HEK293 (cell line): ENCODE data around the gene GLRX.

Source experiments
- CTCF ChIA-PET: fragments of 350-600 bp; formaldehyde crosslinking; extraction: SDS; loops from one replicate; lab custom pipeline; 2021; ENCODE audit warnings: antibody characterized with exemption; lab: Yijun Ruan, JAX
- POLR2A ChIA-PET: fragments of 300-600 bp; formaldehyde crosslinking; extraction: SDS; loops from one replicate; lab custom pipeline; 2020; ENCODE audit warnings: antibody characterized with exemption, inconsistent platforms; lab: Yijun Ruan, JAX
- H3K27ac ChIP-seq: fragments of 200-500 bp; sonication (Bioruptor generic); 2 replicates; pipeline ENCODE4 v1.5.1; 2014; ENCODE audit warnings: low read depth, low read length, control low read depth, inconsistent platforms; ENCODE audit errors: extremely low read depth
- H3K36me3 ChIP-seq, 2 experiments: fragments of 200-500 bp in 1 of 2; sonication (Bioruptor generic) in 1 of 2; 1 replicate in 1 of 2; 2 replicates in 1 of 2; pipeline ENCODE4 v1.5.1; 2014 to 2017; ENCODE audit warnings: inconsistent platforms in 2 of 2, low read length in 2 of 2; ENCODE audit not compliant: control insufficient read depth in 2 of 2, insufficient read depth in 1 of 2
- H3K4me1 ChIP-seq: fragments of 200-500 bp; sonication (Bioruptor generic); 2 replicates; pipeline ENCODE4 v1.5.1; 2014; ENCODE audit warnings: mild to moderate bottlenecking, low read length, inconsistent platforms; ENCODE audit not compliant: control insufficient read depth, insufficient read depth
- H3K4me3 ChIP-seq: 2 replicates; pipeline ENCODE4 v1.5.1; 2011; ENCODE audit warnings: low read depth, mild to moderate bottlenecking, control low read depth, low read length, moderate library complexity
- H3K9me3 ChIP-seq: fragments of 200-500 bp; sonication (Bioruptor generic); 2 replicates; pipeline ENCODE4 v1.5.1; 2014; ENCODE audit warnings: low read depth, low read length, inconsistent platforms; ENCODE audit not compliant: control insufficient read depth, insufficient read depth
- GLIS1 ChIP-seq: fragments of 450-650 bp; formaldehyde crosslinking; IDR thresholded peaks from 2 replicates; pipeline ENCODE4 v1.5.1; 2016; ENCODE audit warnings: missing biosample characterization, missing genetic modification characterization
- PRDM1 ChIP-seq: fragments of 450-650 bp; formaldehyde crosslinking; IDR thresholded peaks from 2 replicates; pipeline ENCODE4; 2016; ENCODE audit warnings: missing biosample characterization, missing genetic modification characterization
- TSHZ1 ChIP-seq: fragments of 450-650 bp; formaldehyde crosslinking; IDR thresholded peaks from 2 replicates; pipeline ENCODE4 v1.5.1; 2016; ENCODE audit warnings: missing biosample characterization, missing genetic modification characterization, borderline replicate concordance
- ZBTB20 ChIP-seq: fragments of 450-650 bp; formaldehyde crosslinking; IDR thresholded peaks from 2 replicates; pipeline ENCODE4 v1.5.1; 2016; ENCODE audit warnings: missing biosample characterization, missing genetic modification characterization
- ZBTB7A ChIP-seq: fragments of 450-650 bp; formaldehyde crosslinking; IDR thresholded peaks from 2 replicates; pipeline ENCODE4 v1.5.1; 2016; ENCODE audit warnings: low read depth, missing biosample characterization, missing genetic modification characterization
- ZNF174 ChIP-seq: fragments of 450-650 bp; formaldehyde crosslinking; IDR thresholded peaks from 2 replicates; pipeline ENCODE4 v1.5.0; 2017; ENCODE audit warnings: missing biosample characterization, mild to moderate bottlenecking, missing genetic modification characterization
- ZNF302 ChIP-seq: fragments of 450-650 bp; formaldehyde crosslinking; IDR thresholded peaks from 2 replicates; pipeline ENCODE4 v1.5.1; 2016; ENCODE audit warnings: missing biosample characterization, missing genetic modification characterization, low read depth
- ZNF335 ChIP-seq: fragments of 450-650 bp; formaldehyde crosslinking; conservative IDR thresholded peaks from 2 replicates; pipeline ENCODE4 v1.5.1; 2016; ENCODE audit warnings: missing biosample characterization, missing genetic modification characterization
- ZNF341 ChIP-seq: fragments of 450-650 bp; formaldehyde crosslinking; IDR thresholded peaks from 2 replicates; pipeline ENCODE4; 2016; ENCODE audit warnings: low read depth, missing biosample characterization, missing genetic modification characterization
- ZNF362 ChIP-seq: fragments of 450-650 bp; formaldehyde crosslinking; IDR thresholded peaks from 2 replicates; pipeline ENCODE4 v1.5.1; 2016; ENCODE audit warnings: missing biosample characterization, missing genetic modification characterization
- ZNF548 ChIP-seq: fragments of 450-650 bp; formaldehyde crosslinking; IDR thresholded peaks from 2 replicates; pipeline ENCODE4 v1.5.1; 2016; ENCODE audit warnings: missing biosample characterization, missing genetic modification characterization
- ZNF549 ChIP-seq: fragments of 450-650 bp; IDR thresholded peaks from 2 replicates; pipeline ENCODE4 v1.5.1; 2018; ENCODE audit warnings: missing biosample characterization, missing genetic modification characterization, mild to moderate bottlenecking, inconsistent platforms, moderate library complexity
- ZNF561 ChIP-seq: fragments of 450-650 bp; IDR thresholded peaks from 2 replicates; pipeline ENCODE4 v1.5.1; 2018; ENCODE audit warnings: missing biosample characterization, missing genetic modification characterization, borderline replicate concordance
- ZNF654 ChIP-seq: fragments of 450-650 bp; formaldehyde crosslinking; IDR thresholded peaks from 2 replicates; pipeline ENCODE4 v1.5.1; 2016; ENCODE audit warnings: low read depth, missing biosample characterization, missing genetic modification characterization
- ZSCAN18 ChIP-seq: fragments of 450-650 bp; formaldehyde crosslinking; IDR thresholded peaks from 2 replicates; pipeline ENCODE4 v1.5.1; 2016; ENCODE audit warnings: missing biosample characterization, missing genetic modification characterization
- ZSCAN30 ChIP-seq: fragments of 450-650 bp; IDR thresholded peaks from 2 replicates; pipeline ENCODE4 v1.5.1; 2018; ENCODE audit warnings: missing biosample characterization, mild to moderate bottlenecking, missing genetic modification characterization, moderate library complexity
- TF ChIP-seq, protein P1 (sequence below): fragments of 450-650 bp; IDR thresholded peaks from 2 replicates; pipeline ENCODE4 v1.5.1; 2018; ENCODE audit warnings: missing biosample characterization, mild to moderate bottlenecking, missing genetic modification characterization
- TF ChIP-seq, protein P2 (sequence below): fragments of 450-650 bp; formaldehyde crosslinking; IDR thresholded peaks from 2 replicates; pipeline ENCODE4 v1.5.1; 2017; ENCODE audit warnings: missing biosample characterization, missing genetic modification characterization

GLRX gene

DNA sequence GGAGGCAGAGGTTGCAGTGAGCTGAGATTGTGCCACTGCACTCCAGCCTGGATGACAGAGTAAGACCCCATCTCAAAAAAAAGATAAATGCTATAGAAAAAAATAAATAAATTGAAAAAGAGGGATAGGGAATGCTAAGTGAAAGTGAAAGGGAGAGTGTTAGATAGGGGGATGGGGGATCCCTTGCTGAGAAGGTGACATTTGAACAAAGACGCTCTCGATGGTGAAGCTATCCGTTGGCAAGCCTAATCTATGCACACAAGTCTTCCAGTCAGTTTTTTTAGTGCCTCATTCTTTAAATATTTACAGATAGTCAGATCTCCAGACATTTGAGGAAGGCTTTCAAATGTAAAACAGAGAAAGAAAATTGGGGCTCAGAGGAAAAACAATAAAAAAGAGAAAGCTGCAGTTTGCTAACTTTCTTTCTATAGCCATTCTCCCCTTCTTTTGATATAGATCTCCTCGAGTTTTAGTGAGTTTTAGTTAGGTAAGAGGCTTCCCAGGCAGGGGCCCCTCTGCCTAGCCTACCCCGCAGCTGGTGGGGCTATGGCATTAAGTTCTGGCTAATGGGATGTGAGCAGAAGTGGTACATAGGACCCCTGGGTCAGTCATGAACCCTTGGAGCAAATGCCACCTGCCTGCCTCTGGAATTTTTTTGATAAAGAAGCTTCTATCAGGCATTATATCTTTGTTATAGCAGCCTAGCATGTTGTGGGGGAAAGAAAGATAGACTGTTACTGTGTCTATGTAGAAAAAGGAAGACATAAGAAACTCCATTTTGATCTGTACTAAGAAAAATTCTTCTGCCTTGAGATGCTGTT lies 12.0 kb downstream of the GLRX start:
- no peak for TF ChIP-seq ZBTB7A
- TF ChIP-seq, protein P1, sequence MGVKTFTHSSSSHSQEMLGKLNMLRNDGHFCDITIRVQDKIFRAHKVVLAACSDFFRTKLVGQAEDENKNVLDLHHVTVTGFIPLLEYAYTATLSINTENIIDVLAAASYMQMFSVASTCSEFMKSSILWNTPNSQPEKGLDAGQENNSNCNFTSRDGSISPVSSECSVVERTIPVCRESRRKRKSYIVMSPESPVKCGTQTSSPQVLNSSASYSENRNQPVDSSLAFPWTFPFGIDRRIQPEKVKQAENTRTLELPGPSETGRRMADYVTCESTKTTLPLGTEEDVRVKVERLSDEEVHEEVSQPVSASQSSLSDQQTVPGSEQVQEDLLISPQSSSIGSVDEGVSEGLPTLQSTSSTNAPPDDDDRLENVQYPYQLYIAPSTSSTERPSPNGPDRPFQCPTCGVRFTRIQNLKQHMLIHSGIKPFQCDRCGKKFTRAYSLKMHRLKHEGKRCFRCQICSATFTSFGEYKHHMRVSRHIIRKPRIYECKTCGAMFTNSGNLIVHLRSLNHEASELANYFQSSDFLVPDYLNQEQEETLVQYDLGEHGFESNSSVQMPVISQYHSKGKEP (tag by site-specific recombination) = no peak
- no peak for TF ChIP-seq ZSCAN18
- TF ChIP-seq PRDM1 = peak; percentile 91
- no peak overlapping the region for H3K4me3 ChIP-seq
- ChIA-PET POLR2A (interaction anchor here (0.8 to 1.4 kb wide), 2 partner anchors 12 to 24 kb away, joined by 3 to 7 read pairs; partner anchors contain the start of gene GLRX), CTCF (interaction anchor here (1.3 kb wide), 1 partner anchor 29 kb away, joined by 4 read pairs; no protein-coding TSS in a partner anchor)
- peaks cover 0 to 13% of the 10 kb centered on the region in 2 experiments; a peak in 1 of 3 replicates for H3K36me3 ChIP-seq
- H3K27ac ChIP-seq = no peak overlapping the region
- peaks cover 6% of the 10 kb centered on the region; the same call in 1 of the 2 replicates for H3K4me1 ChIP-seq
- no peaks in the 10 kb centered on the region for H3K9me3 ChIP-seq

GRCh38 chr5:95809414-95809960 lies 13.0 kb downstream of the GLRX start:
- H3K27ac ChIP-seq = no peak overlapping the region
- H3K9me3 ChIP-seq = no peaks in the 10 kb centered on the region
- TF ChIP-seq GLIS1 (tag by site-specific recombination) (peak; percentile 13; the same call in 1 of the 2 replicates), ZNF335 (tag by site-specific recombination) (peak; percentile 63; the same call in 1 of the 2 replicates), TSHZ1 (tag by site-specific recombination) (no peak)
- H3K4me3 ChIP-seq = no peak overlapping the region
- peaks cover 0 to 4% of the 10 kb centered on the region in 2 experiments; a peak in 1 of 3 replicates for H3K36me3 ChIP-seq
- peaks cover 6% of the 10 kb centered on the region; the same call in 1 of the 2 replicates for H3K4me1 ChIP-seq
- CTCF ChIA-PET = interaction anchor here (1.3 kb wide), 1 partner anchor 28 kb away, joined by 4 read pairs; no protein-coding TSS in a partner anchor
- POLR2A ChIA-PET = interaction anchor here (1.4 kb wide), 1 partner anchor 13 kb away, joined by 7 read pairs; the partner anchor contains the start of gene GLRX

- ChIA-PET CTCF (interaction anchor here (1.3 kb wide), 1 partner anchor 28 kb away, joined by 4 read pairs; no protein-coding TSS in a partner anchor), POLR2A (no interaction called here)
- Histone ChIP-seq H3K4me3 (no peak overlapping the region), H3K9me3 (no peaks in the 10 kb centered on the region), H3K36me3 (no peaks in the 10 kb centered on the region), H3K27ac (no peak overlapping the region), H3K4me1 (peaks cover 6% of the 10 kb centered on the region; the same call in 1 of the 2 replicates)
- TF ChIP-seq ZNF362 (peak; percentile 46; the same call in 1 of the 2 replicates), GLIS1 (tag by site-specific recombination) (peak; percentile 22; the same call in 1 of the 2 replicates), ZNF341 (tag by site-specific recombination) (peak; percentile 82), ZSCAN30 (tag by site-specific recombination) (peak; percentile 39; the same call in 1 of the 2 replicates), ZNF654 (no peak), ZNF548 (tag by site-specific recombination) (no peak), ZNF302 (tag by site-specific recombination) (no peak), ZNF174 (tag by site-specific recombination) (no peak), ZBTB20 (tag by site-specific recombination) (peak; percentile 68; the same call in 1 of the 2 replicates), ZNF549 (tag by site-specific recombination) (no peak), ZNF561 (tag by site-specific recombination) (peak; percentile 67; the same call in 1 of the 2 replicates)
- TF ChIP-seq, protein P2, sequence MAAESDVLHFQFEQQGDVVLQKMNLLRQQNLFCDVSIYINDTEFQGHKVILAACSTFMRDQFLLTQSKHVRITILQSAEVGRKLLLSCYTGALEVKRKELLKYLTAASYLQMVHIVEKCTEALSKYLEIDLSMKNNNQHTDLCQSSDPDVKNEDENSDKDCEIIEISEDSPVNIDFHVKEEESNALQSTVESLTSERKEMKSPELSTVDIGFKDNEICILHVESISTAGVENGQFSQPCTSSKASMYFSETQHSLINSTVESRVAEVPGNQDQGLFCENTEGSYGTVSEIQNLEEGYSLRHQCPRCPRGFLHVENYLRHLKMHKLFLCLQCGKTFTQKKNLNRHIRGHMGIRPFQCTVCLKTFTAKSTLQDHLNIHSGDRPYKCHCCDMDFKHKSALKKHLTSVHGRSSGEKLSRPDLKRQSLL (tag by site-specific recombination) = peak; percentile 51; the same call in 1 of the 2 replicates
Measured at GRCh38 chr5:95808686-95809413, 13.7 kb downstream of the GLRX start.
